ENCODE measurements around the gene RRP9. TPM values are rescaled to one million over a fixed set of nuclear protein-coding genes. Genes with fewer than 3 reads are reported as not detected.

The RRP9 gene
- total and polyA plus RNA-seq, 10 donors = 9.5 to 26.6 (median 14.1) TPM

DNA sequence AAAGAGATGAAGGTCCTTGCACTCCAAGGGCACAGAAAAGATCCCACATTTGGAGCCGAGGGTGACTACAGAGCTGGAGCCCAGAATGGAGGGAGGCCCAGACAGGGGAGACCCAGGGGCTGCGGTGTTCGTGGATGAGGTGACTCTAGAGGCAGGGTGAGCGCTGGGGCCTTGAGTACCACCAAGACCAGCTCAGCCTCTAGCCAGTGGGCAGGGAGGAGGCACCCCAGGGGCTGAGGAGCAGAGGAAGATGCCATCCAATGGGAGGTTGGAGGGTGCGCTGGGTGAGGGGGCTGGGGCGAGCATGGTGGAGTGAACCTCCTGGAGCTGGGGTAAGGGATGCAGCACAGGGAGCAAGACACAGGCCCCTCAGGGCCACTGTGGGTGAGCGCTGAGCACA is 13.3 kb downstream of the RRP9 start:
- Histone ChIP-seq H3K27me3 (replicated peaks in 1 of 7) (no peaks in the 10 kb centered on the region), H3K4me1 (no peaks in the 10 kb centered on the region), H3K9me3 (no peaks in the 10 kb centered on the region), H3K36me3 (peaks cover 0 to 29% (median 13%) of the 10 kb centered on the region in 6 donors), H3K27ac (no peak overlapping the region), H3K4me3 (no peak overlapping the region)
- WGBS, 5 donors = 95 to 97% (median 96%) methylated on average over 6 to 7 of the region's 7 CpGs
- DNase-seq = no peak
- intact Hi-C loops (cut with DNase I; ENCODE audit: low total_unique reads) = no loop called here
- no peak for TF ChIP-seq POLR2A (IDR thresholded peaks at IDR 0.05)
- TF ChIP-seq, protein P1, sequence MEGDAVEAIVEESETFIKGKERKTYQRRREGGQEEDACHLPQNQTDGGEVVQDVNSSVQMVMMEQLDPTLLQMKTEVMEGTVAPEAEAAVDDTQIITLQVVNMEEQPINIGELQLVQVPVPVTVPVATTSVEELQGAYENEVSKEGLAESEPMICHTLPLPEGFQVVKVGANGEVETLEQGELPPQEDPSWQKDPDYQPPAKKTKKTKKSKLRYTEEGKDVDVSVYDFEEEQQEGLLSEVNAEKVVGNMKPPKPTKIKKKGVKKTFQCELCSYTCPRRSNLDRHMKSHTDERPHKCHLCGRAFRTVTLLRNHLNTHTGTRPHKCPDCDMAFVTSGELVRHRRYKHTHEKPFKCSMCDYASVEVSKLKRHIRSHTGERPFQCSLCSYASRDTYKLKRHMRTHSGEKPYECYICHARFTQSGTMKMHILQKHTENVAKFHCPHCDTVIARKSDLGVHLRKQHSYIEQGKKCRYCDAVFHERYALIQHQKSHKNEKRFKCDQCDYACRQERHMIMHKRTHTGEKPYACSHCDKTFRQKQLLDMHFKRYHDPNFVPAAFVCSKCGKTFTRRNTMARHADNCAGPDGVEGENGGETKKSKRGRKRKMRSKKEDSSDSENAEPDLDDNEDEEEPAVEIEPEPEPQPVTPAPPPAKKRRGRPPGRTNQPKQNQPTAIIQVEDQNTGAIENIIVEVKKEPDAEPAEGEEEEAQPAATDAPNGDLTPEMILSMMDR (IDR thresholded peaks at IDR 0.05 in 8 of 11, conservative IDR thresholded peaks at IDR 0.05 in 3 of 11) = no peak
- no peak for TF ChIP-seq POLR2AphosphoS5 (IDR thresholded peaks at IDR 0.05)

DNA sequence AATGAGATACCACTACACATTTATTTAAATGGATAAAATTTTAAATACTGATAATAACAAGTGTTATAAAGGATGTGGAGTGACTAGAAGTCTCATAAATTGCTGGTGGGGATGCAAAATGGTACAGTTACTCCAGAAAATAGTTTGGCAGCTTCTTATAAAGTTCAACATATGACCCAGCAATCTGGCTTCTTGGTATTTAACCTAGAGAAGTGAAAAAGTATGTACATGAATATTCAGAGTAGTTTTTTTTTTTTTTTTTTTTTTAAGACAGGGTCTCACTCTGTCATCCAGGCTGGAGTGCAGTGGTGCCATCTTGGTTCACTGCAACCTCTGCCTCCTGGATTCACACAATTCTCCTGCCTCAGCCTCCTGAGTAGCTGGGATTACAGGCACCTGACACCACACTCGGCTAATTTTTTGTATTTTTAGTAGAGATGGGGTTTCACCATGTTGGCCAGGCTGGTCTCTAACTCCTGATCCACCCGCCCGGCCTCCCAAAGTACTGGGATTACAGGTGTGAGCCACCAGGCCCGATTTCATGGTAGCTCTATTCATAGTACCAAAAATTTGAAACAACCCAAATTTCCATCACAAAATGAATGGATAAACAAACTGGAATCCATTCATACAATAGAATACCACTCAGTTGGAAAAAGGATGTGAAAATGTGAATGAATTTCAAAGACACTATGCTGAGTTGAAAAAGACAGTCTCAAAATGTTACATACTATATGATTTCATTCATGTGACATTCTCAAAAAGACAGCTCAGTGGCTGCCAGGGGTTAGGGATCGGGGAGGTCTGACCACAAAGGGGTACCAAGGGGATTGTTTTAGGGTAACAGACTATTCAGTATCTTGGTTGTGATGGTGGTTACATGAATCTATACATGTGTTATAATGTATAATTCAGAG is 14.4 kb downstream of the RRP9 start:
- Histone ChIP-seq H3K27ac (no peak overlapping the region), H3K4me3 (no peak overlapping the region), H3K9me3 (no peaks in the 10 kb centered on the region), H3K4me1 (no peaks in the 10 kb centered on the region), H3K36me3 (peaks cover 0 to 17% (median 3%) of the 10 kb centered on the region in 6 donors), H3K27me3 (replicated peaks in 1 of 7) (no peaks in the 10 kb centered on the region)
- intact Hi-C loops (cut with DNase I; ENCODE audit: low total_unique reads) = no loop called here
- 87 to 94% (median 89%) methylated on average over 5 of the region's 5 CpGs for WGBS, 5 donors
- TF ChIP-seq POLR2A (IDR thresholded peaks at IDR 0.05) (no peak), POLR2AphosphoS5 (IDR thresholded peaks at IDR 0.05) (no peak)
- TF ChIP-seq, protein P1 (IDR thresholded peaks at IDR 0.05 in 8 of 11, conservative IDR thresholded peaks at IDR 0.05 in 3 of 11) = no peak
- DNase-seq = no peak

DNA sequence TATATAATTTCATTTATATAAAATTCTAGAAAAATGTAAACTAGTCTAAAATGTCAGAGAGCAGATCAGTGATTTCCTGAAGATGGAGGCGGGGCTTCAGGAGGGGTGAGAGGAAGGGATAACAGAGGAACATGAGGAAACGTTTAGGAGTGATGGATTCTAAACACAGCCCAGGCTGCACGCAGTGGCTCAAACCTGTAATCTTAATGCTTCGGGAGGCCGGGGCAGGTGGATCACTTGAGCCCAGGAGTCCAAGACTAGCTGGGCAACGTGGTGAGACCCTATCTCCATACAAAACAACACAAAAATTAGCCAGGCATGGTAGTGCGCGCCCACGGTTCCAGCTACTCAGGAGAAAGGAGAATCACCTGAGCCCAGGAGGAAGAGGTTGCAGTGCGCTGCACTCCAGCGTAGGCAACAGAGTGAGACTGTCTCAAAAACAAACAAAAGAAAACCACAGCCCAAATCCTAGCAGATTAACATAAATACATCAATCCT is 20.6 kb downstream of the RRP9 start:
- TF ChIP-seq POLR2AphosphoS5 (IDR thresholded peaks at IDR 0.05) (no peak), POLR2A (IDR thresholded peaks at IDR 0.05) (no peak)
- TF ChIP-seq, protein P1 (IDR thresholded peaks at IDR 0.05 in 8 of 11, conservative IDR thresholded peaks at IDR 0.05 in 3 of 11) = no peak
- no peaks in the 10 kb centered on the region for H3K36me3 ChIP-seq

DNA sequence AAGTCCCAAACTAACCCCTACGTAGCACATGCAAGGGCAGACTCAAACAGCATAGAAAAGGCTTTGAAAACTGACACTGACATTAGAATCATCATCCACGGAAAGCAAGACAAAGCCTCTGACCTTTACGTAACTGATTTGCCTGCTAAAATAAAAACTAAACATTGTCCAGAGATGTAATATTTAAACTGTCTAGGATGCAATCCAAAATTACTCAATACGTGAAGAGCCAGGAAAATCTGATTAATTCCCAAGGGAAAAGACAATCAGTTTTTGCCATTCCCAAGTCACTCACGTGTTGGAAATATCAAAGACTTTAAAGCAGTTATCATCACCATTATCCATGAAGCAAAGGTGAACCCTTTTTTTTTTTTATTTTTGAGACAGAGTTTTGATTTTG is 25.3 kb downstream of the RRP9 start:
- TF ChIP-seq, protein P1 (IDR thresholded peaks at IDR 0.05 in 8 of 11, conservative IDR thresholded peaks at IDR 0.05 in 3 of 11) = no peak
- no peak for TF ChIP-seq POLR2A (IDR thresholded peaks at IDR 0.05)
- TF ChIP-seq POLR2AphosphoS5 (IDR thresholded peaks at IDR 0.05) = no peak
- Histone ChIP-seq H3K36me3 (no peaks in the 10 kb centered on the region), H3K4me3 (no peak overlapping the region), H3K4me1 (no peaks in the 10 kb centered on the region), H3K9me3 (no peaks in the 10 kb centered on the region), H3K27me3 (replicated peaks in 1 of 7) (peaks cover 0 to 8% (median 0%) of the 10 kb centered on the region in 7 donors), H3K27ac (no peak overlapping the region)
- 59 to 72% (median 67%) methylated on average over 5 of the region's 5 CpGs for WGBS, 5 donors
- intact Hi-C loops (cut with DNase I; ENCODE audit: low total_unique reads) = no loop called here
- DNase-seq = no peak

More for the DNA sequence above, 20.6 kb downstream of the RRP9 start:
- H3K27me3 ChIP-seq (replicated peaks in 1 of 7) = peaks cover 0 to 8% (median 0%) of the 10 kb centered on the region in 7 donors
- 78 to 84% (median 83%) methylated on average over 11 of the region's 11 CpGs for WGBS, 5 donors
- H3K9me3 ChIP-seq = no peaks in the 10 kb centered on the region
- intact Hi-C loops (cut with DNase I; ENCODE audit: low total_unique reads) = no loop called here
- H3K4me1 ChIP-seq = no peaks in the 10 kb centered on the region
- H3K27ac ChIP-seq = no peak overlapping the region
- no peak for DNase-seq
- no peak overlapping the region for H3K4me3 ChIP-seq
